NCI-H1092 treated with DMSO at 0.1 percent for 48 hours (cell line): ENCODE measurements around the gene A2ML1.
"Not testable (repeated sequence)": the region's sequence is repeated elsewhere in the genome, so short reads cannot be mapped to it uniquely, and the experiment has no call there.

Experiments
- DNase-seq: peaks from one replicate; lab custom pipeline; 2025; lab: John Stamatoyannopoulos, UW

The A2ML1 gene

DNA sequence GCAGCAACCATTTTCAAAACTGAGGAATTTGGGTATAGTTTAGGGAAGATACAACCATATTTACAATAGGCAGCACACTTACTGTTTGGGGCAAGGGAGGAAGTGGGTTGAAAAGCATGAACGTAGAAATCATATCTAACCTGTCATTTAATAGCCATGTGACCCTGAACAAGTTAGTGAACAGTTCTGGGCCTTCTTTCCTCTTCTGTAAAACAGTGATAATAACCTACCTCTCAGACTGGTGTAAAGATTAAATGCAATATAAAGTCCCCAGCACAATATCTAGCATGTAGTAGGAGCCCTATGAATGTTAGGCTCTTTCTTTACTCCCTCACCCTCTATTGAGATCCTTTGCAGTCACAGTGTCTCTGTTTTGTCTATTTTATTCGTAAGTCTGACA lies 33.5 kb downstream of the A2ML1 start:
- DNase-seq: no peak

DNA sequence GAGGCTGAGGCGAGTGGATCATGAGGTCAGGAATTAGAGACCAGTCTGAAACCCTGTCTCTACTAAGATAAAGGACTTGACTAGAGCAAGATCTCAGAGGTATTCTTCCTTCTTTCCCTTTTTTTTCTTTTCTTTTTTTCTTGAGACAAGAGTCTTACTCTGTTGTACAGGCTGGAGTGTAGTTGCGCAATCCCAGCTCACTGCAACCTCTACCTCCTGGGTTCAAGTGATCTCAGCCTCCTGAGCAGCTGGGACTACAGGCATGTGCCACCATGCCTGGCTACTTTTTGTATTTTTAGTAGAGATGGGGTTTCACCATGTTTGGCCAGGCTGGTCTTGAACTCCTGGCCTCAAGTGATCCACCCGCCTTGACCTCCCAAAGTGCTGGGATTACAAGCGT lies 37.0 kb downstream of the A2ML1 start:
- not testable (repeated sequence) for DNase-seq

DNA sequence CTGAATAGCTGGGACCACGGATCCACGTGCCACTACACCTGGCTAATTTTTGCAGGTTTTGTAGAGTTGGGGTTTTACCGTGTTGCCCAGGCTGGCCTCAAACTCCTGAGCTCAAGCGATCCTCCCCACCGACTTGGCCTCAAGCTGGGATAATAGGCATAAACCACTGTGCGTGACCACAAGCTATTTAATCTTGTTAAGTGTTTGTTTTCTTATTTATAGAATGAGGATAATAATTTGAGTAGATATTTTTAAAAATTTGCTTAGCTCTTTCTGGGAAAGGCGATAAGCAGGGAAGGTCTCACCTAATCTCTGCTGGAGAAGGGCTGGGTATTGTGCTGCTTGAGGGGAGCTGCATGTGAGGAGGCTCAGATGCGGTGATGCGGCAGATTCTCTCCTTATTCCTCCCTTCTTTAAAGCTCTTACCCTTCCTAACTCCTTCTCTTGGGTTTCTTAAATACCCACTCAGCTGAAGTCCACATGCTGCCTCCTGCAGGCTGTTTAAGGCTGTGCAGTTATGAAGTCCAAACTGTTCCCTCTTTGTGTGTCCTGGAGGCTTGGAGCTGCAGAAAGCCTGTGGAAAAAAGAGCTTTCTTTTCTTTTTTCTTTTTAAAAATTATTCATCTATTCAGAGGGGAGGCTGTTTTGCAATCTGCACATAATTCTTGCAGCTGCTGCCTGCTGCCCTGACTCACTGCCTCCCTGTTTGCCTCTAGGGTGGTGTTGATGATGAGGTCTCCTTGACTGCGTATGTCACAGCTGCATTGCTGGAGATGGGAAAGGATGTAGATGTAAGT lies 37.9 kb downstream of the A2ML1 start:
- DNase-seq: peak; percentile 11

DNA sequence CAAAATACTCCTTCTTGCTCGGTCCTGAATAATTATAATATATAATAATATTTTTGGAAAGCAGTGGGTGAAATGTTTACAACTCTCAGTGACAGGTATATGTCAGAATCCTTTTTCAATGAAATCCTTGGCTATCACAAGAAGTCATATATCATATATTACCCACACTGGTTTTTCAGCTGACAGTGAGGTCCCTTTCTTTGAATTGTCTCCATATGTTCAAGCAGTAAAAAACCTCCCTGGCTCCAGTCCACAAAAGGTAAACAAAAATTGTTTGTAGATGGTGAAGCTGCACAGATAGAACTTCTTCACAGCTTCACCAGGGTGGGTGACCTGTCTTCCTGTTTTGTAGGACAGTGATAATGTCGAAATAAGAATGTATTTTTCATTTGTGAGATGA lies 44.0 kb downstream of the A2ML1 start:
- no peak for DNase-seq

DNA sequence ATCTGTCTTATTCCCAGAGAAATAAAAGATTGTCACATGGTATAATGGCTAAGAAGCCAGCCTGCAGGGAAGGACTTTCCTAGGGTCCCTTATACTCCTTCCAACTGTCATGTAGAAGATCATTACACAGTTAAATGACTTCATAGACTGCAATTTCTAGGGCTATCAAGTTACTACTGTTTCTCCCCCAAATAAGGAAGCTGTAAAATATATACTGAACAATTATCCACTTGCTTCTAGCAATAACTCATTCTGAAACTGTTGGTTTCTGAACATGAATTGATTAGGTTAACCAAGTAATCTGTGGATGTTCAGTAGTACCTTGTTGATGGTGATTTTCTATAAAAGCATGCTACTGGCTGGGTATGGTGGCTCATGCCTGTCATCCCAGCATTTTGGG lies 44.6 kb downstream of the A2ML1 start:
- no peak for DNase-seq

DNA sequence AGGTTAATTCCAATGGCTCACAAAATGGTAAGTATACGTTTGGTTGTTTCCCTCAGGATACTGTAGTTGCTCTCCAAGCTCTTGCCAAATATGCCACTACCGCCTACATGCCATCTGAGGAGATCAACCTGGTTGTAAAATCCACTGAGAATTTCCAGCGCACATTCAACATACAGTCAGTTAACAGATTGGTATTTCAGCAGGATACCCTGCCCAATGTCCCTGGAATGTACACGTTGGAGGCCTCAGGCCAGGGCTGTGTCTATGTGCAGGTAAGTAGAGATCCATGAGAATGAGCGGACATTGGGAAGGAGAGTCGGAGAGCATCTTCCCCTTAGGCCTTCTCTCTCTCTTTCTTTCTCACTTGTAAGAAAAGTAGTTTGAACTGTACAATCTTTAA lies 45.4 kb downstream of the A2ML1 start:
- DNase-seq: no peak

DNA sequence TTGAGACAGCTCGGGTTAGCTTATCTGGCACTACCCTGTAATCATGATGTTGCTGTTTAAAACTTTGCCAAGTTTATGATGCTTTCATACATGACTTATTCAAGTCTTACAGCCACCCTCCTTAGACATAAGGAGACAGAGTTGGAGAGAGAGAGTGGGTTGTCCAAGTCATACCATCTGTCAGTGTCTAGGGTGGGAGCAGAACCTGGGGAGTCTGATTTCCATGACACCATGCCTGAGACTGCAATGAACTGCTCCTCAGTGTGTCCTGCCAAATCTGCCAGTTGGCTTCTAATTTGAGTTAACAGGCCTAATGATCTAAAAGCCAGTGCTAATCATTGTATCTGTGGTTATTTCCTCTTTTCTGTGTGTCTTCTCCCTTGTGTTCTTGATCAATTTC lies 48.2 kb downstream of the A2ML1 start:
- no peak for DNase-seq

DNA sequence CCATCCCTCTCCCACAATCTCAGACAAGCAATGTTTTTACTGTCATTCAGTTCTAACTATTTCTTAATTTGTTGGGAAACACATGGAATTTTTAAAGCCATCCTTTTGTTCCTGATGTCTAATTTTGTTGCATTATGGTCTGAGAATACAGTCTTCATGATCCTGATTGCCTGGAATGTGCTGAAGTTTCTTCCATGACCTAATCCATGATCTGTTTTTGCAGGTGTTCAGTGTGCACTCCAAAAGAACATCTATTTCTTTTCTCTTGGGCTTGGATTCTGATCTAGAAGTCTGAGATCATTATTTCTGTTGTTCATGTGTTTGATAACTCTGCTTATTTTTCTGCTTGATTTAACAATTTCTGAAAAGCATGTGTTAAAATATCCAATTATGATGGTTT lies 48.6 kb downstream of the A2ML1 start:
- no peak for DNase-seq

DNA sequence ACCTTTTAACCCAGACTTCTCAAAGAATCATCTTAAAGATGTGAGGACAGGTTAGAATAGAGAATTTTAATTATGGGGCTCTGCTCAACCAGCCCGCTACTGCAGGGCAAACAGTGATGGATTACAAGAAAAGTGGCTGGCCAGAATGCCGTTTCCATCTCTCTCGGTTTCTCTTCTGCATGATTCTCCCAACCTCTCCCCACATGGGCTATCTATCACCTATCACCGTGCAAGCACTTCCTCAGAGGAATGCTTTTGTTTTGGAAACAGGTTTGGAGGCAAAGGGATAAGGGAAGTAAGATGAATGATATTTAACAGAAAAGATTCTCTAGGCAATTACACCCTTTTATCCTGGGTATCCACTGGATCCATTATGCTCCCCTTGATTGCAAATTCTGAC lies 54.5 kb downstream of the A2ML1 start:
- no peak for DNase-seq

DNA sequence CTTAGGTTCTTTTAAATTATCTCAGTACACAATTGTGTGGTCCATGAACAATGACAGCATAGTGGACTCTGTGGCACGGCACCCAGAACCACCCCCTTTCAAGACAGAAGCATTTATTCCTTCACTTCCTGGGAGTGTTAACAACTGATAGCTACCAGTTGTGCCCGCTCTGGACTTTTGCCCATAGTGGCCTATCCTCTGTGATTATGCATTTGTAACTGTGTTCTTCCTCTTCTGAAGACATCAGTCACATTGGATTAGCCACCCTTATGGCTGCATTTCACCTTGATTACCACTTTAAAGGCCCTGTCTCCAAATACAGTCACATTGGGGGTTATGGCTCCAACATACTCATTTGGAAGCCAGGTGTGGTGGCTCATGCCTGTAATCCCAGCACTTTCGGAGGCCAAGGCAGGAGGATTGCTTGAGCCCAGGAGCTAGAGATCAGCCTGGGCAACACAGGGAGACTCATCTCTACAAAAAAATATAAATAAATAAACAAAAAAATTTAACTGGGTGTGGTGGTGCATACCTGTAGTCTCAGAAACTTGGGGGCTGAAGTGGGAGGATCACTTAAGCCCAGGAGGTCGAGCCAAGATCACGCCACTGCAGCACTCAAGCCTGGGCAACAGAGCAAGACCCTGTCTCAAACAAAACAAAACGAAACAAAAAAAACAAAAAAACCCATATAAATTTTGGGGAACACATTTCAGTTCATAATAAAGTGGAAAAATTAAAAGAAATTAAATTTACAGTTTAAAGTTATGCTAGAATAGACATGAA lies 64.3 kb downstream of the A2ML1 start:
- DNase-seq: no peak

DNA sequence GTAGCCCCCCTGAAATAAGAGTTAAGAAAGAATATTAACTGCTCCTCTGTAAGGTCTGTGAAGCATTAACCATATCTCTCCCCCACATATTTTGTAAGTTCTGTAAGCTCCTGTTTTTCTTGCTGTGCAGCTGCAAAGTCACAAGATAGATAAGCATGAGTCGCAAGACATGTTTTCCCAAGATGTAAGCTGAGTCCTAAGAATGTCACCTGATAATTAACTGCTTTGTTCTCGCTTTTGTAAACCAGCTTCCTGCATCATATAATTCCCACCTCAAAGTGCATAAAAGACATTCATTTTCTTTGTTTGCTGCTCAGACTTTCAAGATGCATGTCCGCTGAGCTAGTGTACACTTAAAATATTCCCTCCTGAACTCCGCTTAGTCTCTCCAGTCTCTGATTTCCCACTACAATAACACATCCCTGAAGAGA lies 64.9 kb downstream of the A2ML1 start:
- no peak for DNase-seq

DNA sequence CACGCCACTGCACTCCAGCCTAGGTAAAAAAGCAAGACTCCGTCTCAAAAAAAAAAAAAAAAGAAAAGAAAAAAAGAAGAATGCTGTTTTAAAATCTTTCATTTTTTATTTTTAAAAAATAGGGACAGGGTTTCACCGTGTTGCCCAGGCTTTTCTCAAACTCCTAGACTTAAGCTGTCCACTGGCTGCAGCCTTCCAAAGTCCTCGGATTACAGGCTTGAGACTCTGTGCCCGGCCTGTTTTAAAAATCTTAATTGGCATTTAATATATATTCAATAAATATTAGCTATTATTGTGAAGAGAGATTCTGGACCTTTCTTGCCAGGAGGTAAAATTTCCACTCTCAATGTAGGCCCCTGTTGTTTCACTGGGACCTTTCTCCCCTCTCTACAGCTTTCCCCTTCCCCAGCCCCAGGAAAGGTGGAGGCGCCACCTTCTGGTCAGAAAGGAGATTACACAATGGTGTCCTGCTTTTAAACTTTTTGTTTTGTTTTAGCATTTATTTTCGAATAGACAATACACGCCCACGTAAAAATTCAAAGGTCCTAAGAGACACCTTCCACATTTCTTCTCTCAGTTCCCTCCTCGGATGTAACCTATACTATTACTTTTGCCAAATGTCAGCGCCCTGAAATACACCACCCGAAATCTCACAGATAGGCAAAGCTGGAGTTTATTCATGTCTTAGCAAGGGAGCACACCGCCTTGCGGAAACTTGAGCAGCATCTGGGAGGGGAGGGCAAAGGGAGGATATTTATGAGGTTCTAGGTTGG lies 68.1 kb downstream of the A2ML1 start:
- DNase-seq: peak; percentile 10

DNA sequence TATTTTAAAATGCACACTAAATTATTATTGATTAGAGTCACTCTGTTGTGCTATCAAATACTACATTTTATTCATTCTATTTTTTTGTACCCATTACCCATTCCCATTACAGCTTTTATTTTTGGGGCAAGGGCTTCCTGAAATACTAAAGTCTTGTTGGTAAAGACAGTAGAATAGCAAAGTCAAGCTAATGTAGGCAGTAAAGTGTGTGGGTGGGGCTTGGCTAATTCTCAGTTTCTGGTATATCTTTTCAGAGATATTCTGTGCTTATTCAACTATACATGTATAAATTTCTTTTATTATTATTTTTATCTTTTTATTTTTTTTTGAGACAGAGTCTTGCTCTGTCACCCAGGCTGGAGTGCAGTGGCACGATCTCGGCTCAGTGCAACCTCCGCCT lies 69.6 kb downstream of the A2ML1 start:
- no peak for DNase-seq

DNA sequence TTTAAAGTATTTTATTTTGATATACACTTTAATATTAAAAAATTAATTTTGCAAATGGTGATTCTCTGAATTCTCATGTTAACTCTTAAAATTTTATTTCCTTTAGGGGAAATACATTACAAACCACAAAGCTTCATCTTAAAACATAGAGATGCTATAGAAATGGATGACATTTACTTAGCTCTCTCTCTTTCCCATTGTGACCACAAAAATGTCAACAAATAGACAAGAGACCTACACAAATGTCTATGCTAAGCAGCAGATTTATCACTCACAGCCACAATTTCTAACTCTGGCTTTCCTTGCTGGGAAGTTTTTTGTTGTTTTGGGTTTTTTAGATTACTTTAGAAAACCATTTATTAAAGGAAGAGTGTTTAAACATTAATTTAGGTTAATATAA lies 72.0 kb downstream of the A2ML1 start:
- no peak for DNase-seq

DNA sequence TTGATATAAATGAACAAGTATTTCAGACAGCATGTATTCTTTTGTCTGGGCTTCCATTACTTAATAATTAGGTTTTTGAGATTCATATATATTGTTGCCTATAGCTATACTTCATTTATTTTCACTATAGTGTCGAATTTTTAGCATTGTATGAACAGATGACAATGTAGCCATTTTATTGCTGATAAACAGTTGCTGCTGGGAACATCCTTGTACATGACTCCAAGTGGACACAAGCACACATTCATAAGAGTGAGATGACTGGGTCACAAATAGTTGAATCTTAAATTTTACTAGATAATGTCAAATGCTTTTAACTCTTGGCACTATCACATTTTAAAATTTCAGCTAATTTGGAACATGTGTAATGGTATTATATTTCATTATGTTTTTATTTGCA lies 72.6 kb downstream of the A2ML1 start:
- DNase-seq: no peak

DNA sequence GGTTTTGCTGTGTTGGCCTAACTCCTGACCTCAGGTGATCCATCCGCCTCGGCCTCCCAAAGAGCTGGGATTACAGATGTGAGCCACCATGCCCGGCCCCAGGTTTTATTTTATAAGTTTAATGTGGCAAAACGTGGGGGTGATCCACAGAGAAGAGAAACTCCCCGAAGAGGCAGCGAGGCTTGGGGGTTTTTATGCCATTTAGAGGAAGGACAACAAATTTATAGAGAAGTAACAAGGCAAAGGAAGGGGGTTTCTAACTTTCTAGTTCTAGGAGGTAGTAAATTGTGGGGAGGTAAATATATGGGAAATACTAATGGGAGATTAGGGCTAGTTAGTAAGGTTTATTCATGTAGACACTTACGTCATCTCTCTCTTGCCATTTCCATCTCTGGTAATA lies 74.7 kb downstream of the A2ML1 start:
- no peak for DNase-seq

DNA sequence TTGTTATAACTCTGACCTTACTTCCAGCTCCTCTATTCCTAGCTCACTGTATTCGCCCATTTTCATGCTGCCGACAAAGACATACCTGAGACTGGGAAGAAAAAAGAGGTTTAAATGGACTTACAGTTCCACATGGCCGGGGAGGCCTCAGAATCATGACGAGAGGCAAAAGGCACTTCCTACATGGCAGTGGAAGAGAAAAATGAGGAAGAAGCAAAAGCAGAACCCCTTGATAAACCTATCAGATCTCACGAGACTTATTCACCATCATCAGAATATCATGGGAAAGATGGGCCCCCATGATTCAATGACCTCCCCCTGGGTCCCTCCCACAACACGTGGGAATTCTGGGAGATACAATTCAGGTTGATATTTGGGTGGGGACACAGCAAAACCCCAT lies 77.4 kb downstream of the A2ML1 start:
- no peak for DNase-seq

DNA sequence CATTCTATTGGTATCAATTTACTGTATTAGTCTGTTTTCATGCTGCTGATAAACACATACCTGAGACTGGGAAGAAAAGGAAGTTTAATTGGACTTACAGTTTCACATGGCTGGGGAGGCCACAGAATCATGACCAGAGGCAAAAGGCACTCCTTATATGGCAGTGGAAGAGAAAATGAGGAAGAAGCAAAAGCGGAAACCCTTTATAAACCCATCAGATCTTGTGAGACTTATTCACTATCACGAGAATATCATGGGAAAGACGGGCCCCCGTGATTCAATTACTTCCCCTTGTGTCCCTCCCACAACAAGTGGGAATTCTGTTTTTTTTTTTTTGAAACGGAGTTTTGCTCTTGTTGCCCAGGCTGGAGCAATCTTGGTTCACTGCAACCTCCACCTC lies 80.3 kb downstream of the A2ML1 start:
- DNase-seq: not testable (repeated sequence)

DNA sequence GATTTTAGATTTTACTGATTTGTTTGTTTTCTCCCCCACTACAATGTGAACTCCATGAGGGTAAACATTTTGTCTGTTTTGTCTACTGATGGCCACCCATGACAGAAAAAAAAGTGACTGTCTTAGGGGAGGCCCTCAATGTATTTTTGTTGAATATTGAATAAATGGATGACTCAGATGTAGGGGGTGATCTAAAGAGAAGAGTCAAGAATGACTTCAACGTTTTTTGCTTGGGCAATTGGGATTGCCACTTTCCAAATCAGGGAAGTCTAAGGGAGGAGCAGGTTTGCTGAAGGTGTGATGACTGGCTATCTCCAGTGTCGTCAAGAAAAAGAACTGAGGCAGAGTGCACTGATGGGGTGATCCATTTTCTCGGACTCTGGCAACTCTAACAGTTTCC lies 81.2 kb downstream of the A2ML1 start:
- DNase-seq: no peak

DNA sequence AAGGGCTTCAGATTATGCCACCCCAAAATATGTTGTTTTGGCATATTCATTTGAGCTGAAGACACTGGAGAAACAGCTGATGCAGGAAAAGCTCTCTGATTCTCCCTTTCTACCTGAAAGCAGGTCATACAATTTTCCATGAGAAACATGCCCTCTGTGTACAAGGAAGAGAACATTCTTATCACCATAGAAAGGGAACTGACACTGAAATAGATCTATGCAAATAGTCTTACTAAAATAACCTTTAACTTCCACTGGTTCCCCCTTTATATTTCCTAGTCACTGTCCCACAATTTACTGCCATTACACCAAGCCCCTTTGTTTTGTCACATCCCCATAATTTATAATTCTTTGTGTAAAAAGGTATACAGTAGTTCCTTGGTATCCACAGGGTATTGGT lies 82.2 kb downstream of the A2ML1 start:
- no peak for DNase-seq

DNA sequence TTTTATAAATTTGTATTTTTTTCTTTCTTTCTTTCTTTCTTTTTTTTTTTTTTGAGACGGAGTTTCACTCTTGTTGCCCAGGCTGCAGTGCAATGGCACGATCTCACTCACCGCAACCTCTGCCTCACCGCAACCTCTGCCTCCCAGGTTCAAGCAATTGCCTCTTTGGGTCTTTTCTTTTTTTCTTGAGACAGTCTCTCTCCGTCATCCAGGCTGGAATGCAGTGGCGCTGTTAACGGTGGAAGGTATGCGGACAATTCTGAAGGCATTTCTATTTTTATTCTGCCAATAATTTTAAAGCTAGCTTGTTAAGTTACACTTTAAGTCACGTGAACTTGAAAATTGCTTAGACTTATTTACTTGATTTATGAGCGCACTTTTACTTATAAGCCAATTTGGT lies 83.1 kb downstream of the A2ML1 start:
- DNase-seq: no peak

DNA sequence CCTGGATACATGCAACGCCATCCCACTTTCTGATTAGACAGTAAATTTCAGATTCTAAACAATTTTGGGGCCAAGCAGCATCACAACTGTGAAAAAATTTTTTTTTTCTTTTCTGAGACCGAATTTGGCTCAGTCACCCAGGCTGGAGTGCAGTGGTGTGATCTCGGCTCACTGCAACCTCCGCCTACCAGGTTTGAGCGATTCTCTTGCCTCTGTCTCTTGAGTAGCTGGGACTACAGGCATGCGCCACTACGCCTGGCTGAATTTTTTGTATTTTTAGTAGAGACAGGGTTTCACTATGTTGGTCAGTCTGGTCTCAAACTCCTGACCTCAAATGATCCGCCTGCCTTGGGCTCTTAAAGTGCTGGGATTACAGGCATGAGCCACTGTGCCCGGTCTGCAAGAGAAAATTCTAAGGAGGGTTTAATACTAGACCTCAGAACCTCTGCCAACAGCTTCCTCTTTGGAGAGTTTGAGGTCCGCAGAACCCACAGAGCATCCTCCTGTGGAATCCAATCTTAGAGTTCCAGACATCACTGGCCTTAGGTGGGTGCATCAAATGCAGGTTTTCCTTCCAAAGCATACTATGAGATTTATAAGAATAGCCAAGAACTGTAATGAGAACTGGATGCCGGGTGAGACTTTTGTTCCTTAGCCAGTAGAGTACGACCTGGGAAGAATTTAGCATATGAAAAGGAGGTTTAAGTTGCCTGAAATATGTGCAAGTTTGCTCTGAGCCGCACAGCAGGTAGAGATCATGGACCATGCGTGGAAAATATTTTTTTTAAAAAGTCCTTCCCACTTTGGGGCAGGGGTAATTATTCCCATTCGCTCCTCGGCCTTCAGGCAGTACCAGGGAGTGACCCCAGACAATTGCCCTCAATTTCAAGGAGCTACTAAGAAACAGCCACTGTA lies 84.1 kb downstream of the A2ML1 start:
- no peak for DNase-seq
